HepG2 (cell line): ENCODE measurements around the gene SH3GL1. TPM values are rescaled to one million over a fixed set of nuclear protein-coding genes. Genes with fewer than 3 reads are reported as not detected.

Experiments
- BRCA1 ChIP-seq: sonication (generic); formaldehyde crosslinking; IDR thresholded peaks from 2 replicates; pipeline ENCODE4 v1.4.0; 2020; ENCODE audit warnings: missing genetic modification reagents
- CEBPB ChIP-seq: IDR thresholded peaks from 2 replicates; pipeline ENCODE4 v1.6.1; 2011; ENCODE audit warnings: low read depth, low read length, improper control_type of control experiment, borderline replicate concordance
- EZH2 ChIP-seq: conservative IDR thresholded peaks from 2 replicates; pipeline ENCODE4 v1.6.1; 2012; ENCODE audit warnings: mild to moderate bottlenecking, low read depth, low read length, moderate library complexity
- JUN ChIP-seq: sonication (generic); formaldehyde crosslinking; IDR thresholded peaks from 2 replicates; pipeline ENCODE4 v1.4.0; 2020; ENCODE audit warnings: mild to moderate bottlenecking, missing genetic modification reagents
- NFIC ChIP-seq: IDR thresholded peaks from 2 replicates; pipeline ENCODE4 v1.6.1; 2012; ENCODE audit warnings: mild to moderate bottlenecking, low read length, inconsistent platforms
- SMARCE1 ChIP-seq: fragments of 450-650 bp; IDR thresholded peaks from 2 replicates; pipeline ENCODE4 v1.6.1; 2017; ENCODE audit warnings: borderline replicate concordance
- SMC3 ChIP-seq: IDR thresholded peaks from 2 replicates; pipeline ENCODE4 v1.6.1; 2011; ENCODE audit warnings: low read length, improper control_type of control experiment
- SOX6 ChIP-seq, 2 experiments: fragments of 450-650 bp in 1 of 2; sonication (generic) in 1 of 2; formaldehyde crosslinking in 1 of 2; IDR thresholded peaks; 2 replicates each; pipeline versions ENCODE4 v1.4.0 to v1.6.1; 2017 to 2020; ENCODE audit warnings: antibody characterized with exemption in 1 of 2, mild to moderate bottlenecking in 1 of 2, missing genetic modification reagents in 1 of 2
- SP2 ChIP-seq: sonication (generic); formaldehyde crosslinking; IDR thresholded peaks from 2 replicates; pipeline ENCODE4 v1.5.1; 2020; ENCODE audit warnings: mild to moderate bottlenecking, missing genetic modification reagents
- ZBTB20 ChIP-seq: sonication (generic); formaldehyde crosslinking; IDR thresholded peaks from 2 replicates; pipeline ENCODE4 v1.8.1; 2023; ENCODE audit warnings: missing genetic modification reagents, low read depth, mild to moderate bottlenecking, borderline replicate concordance
- ZFP37 ChIP-seq: sonication (generic); formaldehyde crosslinking; IDR thresholded peaks from 2 replicates; pipeline ENCODE4 v1.4.0; 2020; ENCODE audit warnings: missing genetic modification reagents, borderline replicate concordance
- ZNF225 ChIP-seq: sonication (generic); formaldehyde crosslinking; IDR thresholded peaks from 2 replicates; pipeline ENCODE4 v1.4.0; 2020; ENCODE audit warnings: mild to moderate bottlenecking, missing genetic modification reagents
- ZNF329 ChIP-seq: sonication (generic); formaldehyde crosslinking; IDR thresholded peaks from 2 replicates; pipeline ENCODE4 v1.9.0; 2021; ENCODE audit warnings: low read depth, mild to moderate bottlenecking, missing genetic modification reagents
- ZNF496 ChIP-seq: sonication (generic); formaldehyde crosslinking; IDR thresholded peaks from 2 replicates; pipeline ENCODE4 v1.8.1; 2023; ENCODE audit warnings: mild to moderate bottlenecking, moderate library complexity, missing genetic modification reagents; ENCODE audit not compliant: insufficient replicate concordance
- ZNF552 ChIP-seq: sonication (generic); formaldehyde crosslinking; IDR thresholded peaks from 2 replicates; pipeline ENCODE4 v1.9.0; 2022; ENCODE audit warnings: missing genetic modification reagents, mild to moderate bottlenecking, borderline replicate concordance
- ZNF557 ChIP-seq: sonication (generic); formaldehyde crosslinking; IDR thresholded peaks from 2 replicates; pipeline ENCODE4 v1.4.0; 2020; ENCODE audit warnings: missing genetic modification reagents
- ZNF678 ChIP-seq: sonication (generic); formaldehyde crosslinking; IDR thresholded peaks from 2 replicates; pipeline ENCODE4 v1.4.0; 2020; ENCODE audit warnings: mild to moderate bottlenecking, missing genetic modification reagents
- ZNF761 ChIP-seq: sonication (generic); formaldehyde crosslinking; conservative IDR thresholded peaks from 2 replicates; pipeline ENCODE4 v1.4.0; 2020; ENCODE audit warnings: mild to moderate bottlenecking, missing genetic modification reagents
- ZNF782 ChIP-seq: sonication (generic); formaldehyde crosslinking; IDR thresholded peaks from 2 replicates; pipeline ENCODE4 v1.4.0; 2020; ENCODE audit warnings: missing genetic modification reagents, mild to moderate bottlenecking, borderline replicate concordance
- ZSCAN9 ChIP-seq: IDR thresholded peaks from 2 replicates; pipeline ENCODE4 v1.6.1; 2016; ENCODE audit warnings: borderline replicate concordance
- polyA plus RNA-seq, 8 experiments: library from polyadenylated mRNA; depleted of rRNA in 3 of 8; stranded (reverse) in 7 of 8; unstranded in 1 of 8; fragments of >200 nt; fragmentation: Illumina TruSeq in 4 of 8; extraction: Trizol in 4 of 8; gene quantifications; 2 replicates each; pipeline versions ENCODE4 v1.2.1 to v1.2.3, GENCODE V29; 2011 to 2016; ENCODE audit warnings: low read depth in 4 of 8, missing spikeins in 1 of 8, mixed read lengths in 1 of 8; ENCODE audit not compliant: insufficient read depth in 1 of 8
- total RNA-seq, 5 experiments: library from RNA; depleted of rRNA; stranded (reverse); fragments of >200 nt; fragmentation: Illumina TruSeq; extraction: Trizol; gene quantifications; 2 replicates each; pipeline ENCODE4 v1.2.3, GENCODE V29; 2016; ENCODE audit warnings: low read depth in 1 of 5
- TF ChIP-seq, protein P1 (sequence below): sonication (generic); formaldehyde crosslinking; conservative IDR thresholded peaks from 2 replicates; pipeline ENCODE4 v1.4.0; 2020; ENCODE audit warnings: mild to moderate bottlenecking, missing genetic modification reagents, moderate library complexity
- TF ChIP-seq, protein P2 (sequence below): sonication (generic); formaldehyde crosslinking; IDR thresholded peaks from 2 replicates; pipeline ENCODE4 v1.5.0; 2020; ENCODE audit warnings: missing genetic modification reagents, mild to moderate bottlenecking, borderline replicate concordance
- TF ChIP-seq, protein P3 (sequence below): sonication (generic); formaldehyde crosslinking; IDR thresholded peaks from 2 replicates; pipeline ENCODE4 v1.4.0; 2020; ENCODE audit warnings: missing genetic modification reagents

The SH3GL1 gene
- total and polyA plus RNA-seq, 2 of the 13 experiments (the other 11 are each of a cell fraction or from before 2014, with no cell fraction given) = 33.0 to 45.1 TPM

DNA sequence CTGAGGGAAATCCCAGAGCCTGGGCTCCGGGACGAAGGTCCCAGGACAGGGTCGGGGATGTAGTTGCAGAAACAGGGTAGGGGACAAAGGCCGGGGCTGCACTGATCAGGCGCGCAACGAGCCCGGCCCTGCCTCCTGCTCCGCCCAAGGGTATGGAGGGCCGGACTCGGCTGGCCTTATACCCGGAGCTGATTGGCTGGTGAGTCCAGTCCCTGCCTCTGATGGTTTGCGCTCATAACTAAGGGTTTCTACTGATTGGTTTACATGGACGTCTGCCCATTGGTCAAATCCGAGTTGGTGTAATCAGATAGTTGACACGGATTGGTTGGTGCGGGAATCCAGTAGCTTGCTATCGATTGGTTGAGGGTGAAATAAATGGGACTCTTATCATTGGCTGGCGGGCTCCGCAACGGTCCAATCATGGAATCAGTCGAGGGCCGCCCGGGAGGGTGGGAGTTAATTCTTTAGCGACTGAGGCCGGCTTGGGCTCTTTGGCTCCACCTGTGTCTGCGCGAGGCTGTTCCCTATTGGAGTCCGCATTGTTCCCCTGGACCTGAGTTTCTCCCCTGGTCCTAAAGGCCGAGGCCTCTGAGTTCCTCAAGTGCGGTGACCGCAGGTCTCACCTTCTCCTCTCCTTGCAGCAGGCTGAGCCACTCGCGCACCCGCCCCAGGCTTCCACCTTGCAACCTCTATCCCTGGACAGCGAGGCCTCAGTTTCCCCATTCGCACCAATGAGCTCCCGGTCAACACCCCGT lies 57.6 kb downstream of the SH3GL1 start (continued):
- TF ChIP-seq, protein P1, sequence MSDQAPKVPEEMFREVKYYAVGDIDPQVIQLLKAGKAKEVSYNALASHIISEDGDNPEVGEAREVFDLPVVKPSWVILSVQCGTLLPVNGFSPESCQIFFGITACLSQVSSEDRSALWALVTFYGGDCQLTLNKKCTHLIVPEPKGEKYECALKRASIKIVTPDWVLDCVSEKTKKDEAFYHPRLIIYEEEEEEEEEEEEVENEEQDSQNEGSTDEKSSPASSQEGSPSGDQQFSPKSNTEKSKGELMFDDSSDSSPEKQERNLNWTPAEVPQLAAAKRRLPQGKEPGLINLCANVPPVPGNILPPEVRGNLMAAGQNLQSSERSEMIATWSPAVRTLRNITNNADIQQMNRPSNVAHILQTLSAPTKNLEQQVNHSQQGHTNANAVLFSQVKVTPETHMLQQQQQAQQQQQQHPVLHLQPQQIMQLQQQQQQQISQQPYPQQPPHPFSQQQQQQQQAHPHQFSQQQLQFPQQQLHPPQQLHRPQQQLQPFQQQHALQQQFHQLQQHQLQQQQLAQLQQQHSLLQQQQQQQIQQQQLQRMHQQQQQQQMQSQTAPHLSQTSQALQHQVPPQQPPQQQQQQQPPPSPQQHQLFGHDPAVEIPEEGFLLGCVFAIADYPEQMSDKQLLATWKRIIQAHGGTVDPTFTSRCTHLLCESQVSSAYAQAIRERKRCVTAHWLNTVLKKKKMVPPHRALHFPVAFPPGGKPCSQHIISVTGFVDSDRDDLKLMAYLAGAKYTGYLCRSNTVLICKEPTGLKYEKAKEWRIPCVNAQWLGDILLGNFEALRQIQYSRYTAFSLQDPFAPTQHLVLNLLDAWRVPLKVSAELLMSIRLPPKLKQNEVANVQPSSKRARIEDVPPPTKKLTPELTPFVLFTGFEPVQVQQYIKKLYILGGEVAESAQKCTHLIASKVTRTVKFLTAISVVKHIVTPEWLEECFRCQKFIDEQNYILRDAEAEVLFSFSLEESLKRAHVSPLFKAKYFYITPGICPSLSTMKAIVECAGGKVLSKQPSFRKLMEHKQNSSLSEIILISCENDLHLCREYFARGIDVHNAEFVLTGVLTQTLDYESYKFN (CRISPR knock-in tag) = peak; percentile 88
- TF ChIP-seq SMC3 (no peak), ZNF225 (CRISPR knock-in tag) (no peak), SP2 (peak; percentile 79), CEBPB (peak; percentile 12; the same call in 1 of the 2 replicates), ZNF496 (no peak), ZNF678 (CRISPR knock-in tag) (no peak), ZSCAN9 (CRISPR knock-in tag) (peak; percentile 3; the same call in 1 of the 2 replicates), SMARCE1 (no peak), ZNF782 (CRISPR knock-in tag) (no peak), ZNF329 (CRISPR knock-in tag) (no peak; the same call in 1 of the 2 replicates), EZH2 (no peak), JUN (CRISPR knock-in tag) (no peak), ZNF557 (CRISPR knock-in tag) (no peak), ZBTB20 (0 out of 2 replicates have a peak, but pooled peaks have one; percentile 11), ZFP37 (no peak), SOX6 (IDR thresholded peaks at IDR 0.05) (no peak), SOX6 (CRISPR knock-in tag; IDR thresholded peaks at IDR 0.05) (peak; percentile 78), BRCA1 (CRISPR knock-in tag) (peak; percentile 39), ZNF761 (CRISPR knock-in tag) (no peak), NFIC (no peak), ZNF552 (CRISPR knock-in tag) (no peak)
- TF ChIP-seq, protein P2, sequence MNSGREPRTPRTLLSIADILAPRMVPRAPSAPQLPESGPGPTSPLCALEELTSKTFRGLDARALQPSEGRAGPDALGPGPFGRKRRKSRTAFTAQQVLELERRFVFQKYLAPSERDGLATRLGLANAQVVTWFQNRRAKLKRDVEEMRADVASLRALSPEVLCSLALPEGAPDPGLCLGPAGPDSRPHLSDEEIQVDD (CRISPR knock-in tag) = no peak
- TF ChIP-seq, protein P3, sequence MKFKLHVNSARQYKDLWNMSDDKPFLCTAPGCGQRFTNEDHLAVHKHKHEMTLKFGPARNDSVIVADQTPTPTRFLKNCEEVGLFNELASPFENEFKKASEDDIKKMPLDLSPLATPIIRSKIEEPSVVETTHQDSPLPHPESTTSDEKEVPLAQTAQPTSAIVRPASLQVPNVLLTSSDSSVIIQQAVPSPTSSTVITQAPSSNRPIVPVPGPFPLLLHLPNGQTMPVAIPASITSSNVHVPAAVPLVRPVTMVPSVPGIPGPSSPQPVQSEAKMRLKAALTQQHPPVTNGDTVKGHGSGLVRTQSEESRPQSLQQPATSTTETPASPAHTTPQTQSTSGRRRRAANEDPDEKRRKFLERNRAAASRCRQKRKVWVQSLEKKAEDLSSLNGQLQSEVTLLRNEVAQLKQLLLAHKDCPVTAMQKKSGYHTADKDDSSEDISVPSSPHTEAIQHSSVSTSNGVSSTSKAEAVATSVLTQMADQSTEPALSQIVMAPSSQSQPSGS = peak; percentile 56; the same call in 1 of the 2 replicates
